HepG2 (cell line): Measurements from ENCODE around the gene MFN2.

Experiments
- JUN ChIP-seq: sonication (generic); formaldehyde crosslinking; IDR thresholded peaks from 2 replicates; pipeline ENCODE4 v1.4.0; 2020; ENCODE audit warnings: mild to moderate bottlenecking, missing genetic modification reagents
- LCORL ChIP-seq, 2 experiments: fragments of 450-650 bp in 1 of 2; sonication (generic) in 1 of 2; formaldehyde crosslinking in 1 of 2; IDR thresholded peaks; 2 replicates each; pipeline versions ENCODE4 v1.5.0 to v1.6.1; 2017 to 2020; ENCODE audit warnings: antibody characterized with exemption in 1 of 2, missing genetic modification reagents in 1 of 2
- POLR2A ChIP-seq, 2 experiments: IDR thresholded peaks; 2 replicates each; pipeline ENCODE4 v1.6.1; 2011; ENCODE audit warnings: low read depth in 2 of 2, low read length in 2 of 2, mild to moderate bottlenecking in 1 of 2, moderate library complexity in 1 of 2; ENCODE audit not compliant: insufficient read depth in 1 of 2
- RFX1 ChIP-seq: fragments of 450-650 bp; IDR thresholded peaks from 2 replicates; pipeline ENCODE4 v1.6.1; 2017
- SNRNP70 ChIP-seq: fragments of 200-400 bp; formaldehyde crosslinking; IDR thresholded peaks from 2 replicates; pipeline ENCODE4 v1.6.1; 2017; ENCODE audit warnings: mild to moderate bottlenecking, low read depth, low read length, moderate library complexity
- TAF1 ChIP-seq: sonication (generic); formaldehyde crosslinking; IDR thresholded peaks from 2 replicates; pipeline ENCODE4 v1.4.0; 2020; ENCODE audit warnings: missing genetic modification reagents
- ZBTB21 ChIP-seq: sonication (generic); formaldehyde crosslinking; IDR thresholded peaks from 2 replicates; pipeline ENCODE4 v1.4.0; 2020; ENCODE audit warnings: missing genetic modification reagents
- ZNF24 ChIP-seq: fragments of 450-650 bp; IDR thresholded peaks from 2 replicates; pipeline ENCODE4 v1.6.1; 2017; ENCODE audit warnings: antibody characterized with exemption, mild to moderate bottlenecking
- ZNF619 ChIP-seq: sonication (generic); formaldehyde crosslinking; IDR thresholded peaks from 2 replicates; pipeline ENCODE4 v1.4.0; 2020; ENCODE audit warnings: mild to moderate bottlenecking, missing genetic modification reagents
- TF ChIP-seq, protein P1 (sequence below): sonication (generic); formaldehyde crosslinking; IDR thresholded peaks from 2 replicates; pipeline ENCODE4 v1.8.1; 2023; ENCODE audit warnings: mild to moderate bottlenecking, inconsistent platforms, moderate library complexity, missing genetic modification reagents, borderline replicate concordance
- TF ChIP-seq, protein P2 (sequence below): sonication (generic); formaldehyde crosslinking; IDR thresholded peaks from 2 replicates; pipeline ENCODE4 v1.8.1; 2023; ENCODE audit warnings: missing genetic modification reagents, inconsistent platforms, borderline replicate concordance
- TF ChIP-seq, protein P3 (sequence below): sonication (generic); formaldehyde crosslinking; conservative IDR thresholded peaks from 2 replicates; pipeline ENCODE4 v1.4.0; 2020; ENCODE audit warnings: missing genetic modification reagents
- TF ChIP-seq, protein P4 (sequence below): sonication (generic); formaldehyde crosslinking; IDR thresholded peaks from 2 replicates; pipeline ENCODE4 v1.4.0; 2020; ENCODE audit warnings: low read depth, missing genetic modification reagents
- TF ChIP-seq, protein P5 (sequence below): sonication (generic); formaldehyde crosslinking; IDR thresholded peaks from 2 replicates; pipeline ENCODE4 v1.8.0; 2022; ENCODE audit warnings: mild to moderate bottlenecking, missing genetic modification reagents

DNA sequence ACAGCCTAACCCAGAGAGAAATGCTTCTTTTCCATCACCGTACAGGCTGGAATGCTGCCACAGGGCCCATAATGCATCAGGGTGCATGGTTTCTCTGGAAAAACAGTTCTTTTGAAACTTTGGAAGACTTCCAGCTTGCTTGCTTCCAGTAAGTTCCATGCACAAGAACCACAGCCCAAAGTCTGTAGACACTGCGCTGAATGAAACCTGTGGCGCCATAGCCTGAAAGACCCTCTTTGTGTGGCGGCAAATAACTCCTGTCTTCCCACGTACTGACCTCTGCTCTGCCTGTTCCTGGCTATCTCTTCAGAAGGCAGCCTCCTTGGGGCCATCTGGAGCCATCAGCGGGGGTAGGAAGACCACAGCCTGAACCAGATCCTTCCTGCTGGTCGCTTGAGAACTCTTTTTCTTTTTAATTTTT is 54.1 kb downstream of the MFN2 start:
- TF ChIP-seq RFX1 (no peak), JUN (CRISPR knock-in tag) (no peak), TAF1 (CRISPR knock-in tag) (no peak), ZBTB21 (no peak), ZNF619 (no peak), LCORL (IDR thresholded peaks at IDR 0.05) (no peak), LCORL (CRISPR knock-in tag; IDR thresholded peaks at IDR 0.05) (no peak), ZNF24 (no peak), POLR2A (IDR thresholded peaks at IDR 0.05; ENCODE audit: insufficient read depth in 1 of 2, low read depth in 2 of 2, low read length in 2 of 2) (no peak), SNRNP70 (no peak)
- TF ChIP-seq, protein P1, sequence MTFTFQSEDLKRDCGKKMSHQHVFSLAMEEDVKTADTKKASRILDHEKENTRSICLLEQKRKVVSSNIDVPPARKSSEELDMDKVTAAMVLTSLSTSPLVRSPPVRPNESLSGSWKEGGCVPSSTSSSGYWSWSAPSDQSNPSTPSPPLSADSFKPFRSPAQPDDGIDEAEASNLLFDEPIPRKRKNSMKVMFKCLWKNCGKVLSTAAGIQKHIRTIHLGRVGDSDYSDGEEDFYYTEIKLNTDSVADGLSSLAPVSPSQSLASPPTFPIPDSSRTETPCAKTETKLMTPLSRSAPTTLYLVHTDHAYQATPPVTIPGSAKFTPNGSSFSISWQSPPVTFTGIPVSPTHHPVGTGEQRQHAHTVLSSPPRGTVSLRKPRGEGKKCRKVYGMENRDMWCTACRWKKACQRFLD: no peak
- TF ChIP-seq, protein P2, sequence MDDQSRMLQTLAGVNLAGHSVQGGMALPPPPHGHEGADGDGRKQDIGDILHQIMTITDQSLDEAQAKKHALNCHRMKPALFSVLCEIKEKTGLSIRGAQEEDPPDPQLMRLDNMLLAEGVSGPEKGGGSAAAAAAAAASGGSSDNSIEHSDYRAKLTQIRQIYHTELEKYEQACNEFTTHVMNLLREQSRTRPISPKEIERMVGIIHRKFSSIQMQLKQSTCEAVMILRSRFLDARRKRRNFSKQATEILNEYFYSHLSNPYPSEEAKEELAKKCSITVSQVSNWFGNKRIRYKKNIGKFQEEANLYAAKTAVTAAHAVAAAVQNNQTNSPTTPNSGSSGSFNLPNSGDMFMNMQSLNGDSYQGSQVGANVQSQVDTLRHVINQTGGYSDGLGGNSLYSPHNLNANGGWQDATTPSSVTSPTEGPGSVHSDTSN (CRISPR knock-in tag): no peak
- TF ChIP-seq, protein P3, sequence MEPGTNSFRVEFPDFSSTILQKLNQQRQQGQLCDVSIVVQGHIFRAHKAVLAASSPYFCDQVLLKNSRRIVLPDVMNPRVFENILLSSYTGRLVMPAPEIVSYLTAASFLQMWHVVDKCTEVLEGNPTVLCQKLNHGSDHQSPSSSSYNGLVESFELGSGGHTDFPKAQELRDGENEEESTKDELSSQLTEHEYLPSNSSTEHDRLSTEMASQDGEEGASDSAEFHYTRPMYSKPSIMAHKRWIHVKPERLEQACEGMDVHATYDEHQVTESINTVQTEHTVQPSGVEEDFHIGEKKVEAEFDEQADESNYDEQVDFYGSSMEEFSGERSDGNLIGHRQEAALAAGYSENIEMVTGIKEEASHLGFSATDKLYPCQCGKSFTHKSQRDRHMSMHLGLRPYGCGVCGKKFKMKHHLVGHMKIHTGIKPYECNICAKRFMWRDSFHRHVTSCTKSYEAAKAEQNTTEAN (CRISPR knock-in tag): no peak
- TF ChIP-seq, protein P4, sequence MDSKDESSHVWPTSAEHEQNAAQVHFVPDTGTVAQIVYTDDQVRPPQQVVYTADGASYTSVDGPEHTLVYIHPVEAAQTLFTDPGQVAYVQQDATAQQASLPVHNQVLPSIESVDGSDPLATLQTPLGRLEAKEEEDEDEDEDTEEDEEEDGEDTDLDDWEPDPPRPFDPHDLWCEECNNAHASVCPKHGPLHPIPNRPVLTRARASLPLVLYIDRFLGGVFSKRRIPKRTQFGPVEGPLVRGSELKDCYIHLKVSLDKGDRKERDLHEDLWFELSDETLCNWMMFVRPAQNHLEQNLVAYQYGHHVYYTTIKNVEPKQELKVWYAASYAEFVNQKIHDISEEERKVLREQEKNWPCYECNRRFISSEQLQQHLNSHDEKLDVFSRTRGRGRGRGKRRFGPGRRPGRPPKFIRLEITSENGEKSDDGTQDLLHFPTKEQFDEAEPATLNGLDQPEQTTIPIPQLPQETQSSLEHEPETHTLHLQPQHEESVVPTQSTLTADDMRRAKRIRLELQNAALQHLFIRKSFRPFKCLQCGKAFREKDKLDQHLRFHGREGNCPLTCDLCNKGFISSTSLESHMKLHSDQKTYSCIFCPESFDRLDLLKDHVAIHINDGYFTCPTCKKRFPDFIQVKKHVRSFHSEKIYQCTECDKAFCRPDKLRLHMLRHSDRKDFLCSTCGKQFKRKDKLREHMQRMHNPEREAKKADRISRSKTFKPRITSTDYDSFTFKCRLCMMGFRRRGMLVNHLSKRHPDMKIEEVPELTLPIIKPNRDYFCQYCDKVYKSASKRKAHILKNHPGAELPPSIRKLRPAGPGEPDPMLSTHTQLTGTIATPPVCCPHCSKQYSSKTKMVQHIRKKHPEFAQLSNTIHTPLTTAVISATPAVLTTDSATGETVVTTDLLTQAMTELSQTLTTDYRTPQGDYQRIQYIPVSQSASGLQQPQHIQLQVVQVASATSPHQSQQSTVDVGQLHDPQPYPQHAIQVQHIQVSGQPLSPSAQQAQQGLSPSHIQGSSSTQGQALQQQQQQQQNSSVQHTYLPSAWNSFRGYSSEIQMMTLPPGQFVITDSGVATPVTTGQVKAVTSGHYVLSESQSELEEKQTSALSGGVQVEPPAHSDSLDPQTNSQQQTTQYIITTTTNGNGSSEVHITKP (CRISPR knock-in tag): no peak
- TF ChIP-seq, protein P5, sequence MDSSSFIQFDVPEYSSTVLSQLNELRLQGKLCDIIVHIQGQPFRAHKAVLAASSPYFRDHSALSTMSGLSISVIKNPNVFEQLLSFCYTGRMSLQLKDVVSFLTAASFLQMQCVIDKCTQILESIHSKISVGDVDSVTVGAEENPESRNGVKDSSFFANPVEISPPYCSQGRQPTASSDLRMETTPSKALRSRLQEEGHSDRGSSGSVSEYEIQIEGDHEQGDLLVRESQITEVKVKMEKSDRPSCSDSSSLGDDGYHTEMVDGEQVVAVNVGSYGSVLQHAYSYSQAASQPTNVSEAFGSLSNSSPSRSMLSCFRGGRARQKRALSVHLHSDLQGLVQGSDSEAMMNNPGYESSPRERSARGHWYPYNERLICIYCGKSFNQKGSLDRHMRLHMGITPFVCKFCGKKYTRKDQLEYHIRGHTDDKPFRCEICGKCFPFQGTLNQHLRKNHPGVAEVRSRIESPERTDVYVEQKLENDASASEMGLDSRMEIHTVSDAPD (CRISPR knock-in tag): no peak
